Suprapubic skin (tissue), 4 donors: ENCODE data around the gene TBPL1.

Experiments
- CTCF ChIP-seq, 2 donors: fragments of 200-600 bp in 1 of 2; fragments of 450-650 bp in 1 of 2; sonication (generic) in 1 of 2; IDR thresholded peaks; one replicate each; pipeline ENCODE4 v1.5.1; 2016 to 2019; ENCODE audit warnings: antibody characterized with exemption in 2 of 2, mild to moderate bottlenecking in 1 of 2, moderate library complexity in 1 of 2
- EP300 ChIP-seq: sonication (generic); formaldehyde crosslinking; IDR thresholded peaks from one replicate; pipeline ENCODE4 v1.6.1; 2017; ENCODE audit warnings: antibody characterized with exemption
- POLR2A ChIP-seq, 2 donors: fragments of 450-650 bp; IDR thresholded peaks; one replicate each; pipeline ENCODE4 v1.6.1; 2017; ENCODE audit warnings: antibody characterized with exemption in 2 of 2, mild to moderate bottlenecking in 2 of 2, moderate library complexity in 2 of 2
- POLR2AphosphoS5 ChIP-seq, 3 donors: sonication (generic); formaldehyde crosslinking; IDR thresholded peaks; one replicate each; pipeline ENCODE4 v1.6.1; 2017; ENCODE audit warnings: antibody characterized with exemption in 3 of 3

GRCh38 chr6:133923938-133924593, 29.0 kb upstream of the TBPL1 start:
- TF ChIP-seq CTCF (IDR thresholded peaks at IDR 0.05) (peak; percentile 70 to 88), POLR2A (IDR thresholded peaks at IDR 0.05) (no peak), POLR2AphosphoS5 (IDR thresholded peaks at IDR 0.05) (no peak), EP300 (no peak)
